ENCODE data around the gene MMEL1.
"Not testable (repeated sequence)": the region's sequence is repeated elsewhere in the genome, so short reads cannot be mapped to it uniquely, and the experiment has no call there.

The MMEL1 gene

DNA sequence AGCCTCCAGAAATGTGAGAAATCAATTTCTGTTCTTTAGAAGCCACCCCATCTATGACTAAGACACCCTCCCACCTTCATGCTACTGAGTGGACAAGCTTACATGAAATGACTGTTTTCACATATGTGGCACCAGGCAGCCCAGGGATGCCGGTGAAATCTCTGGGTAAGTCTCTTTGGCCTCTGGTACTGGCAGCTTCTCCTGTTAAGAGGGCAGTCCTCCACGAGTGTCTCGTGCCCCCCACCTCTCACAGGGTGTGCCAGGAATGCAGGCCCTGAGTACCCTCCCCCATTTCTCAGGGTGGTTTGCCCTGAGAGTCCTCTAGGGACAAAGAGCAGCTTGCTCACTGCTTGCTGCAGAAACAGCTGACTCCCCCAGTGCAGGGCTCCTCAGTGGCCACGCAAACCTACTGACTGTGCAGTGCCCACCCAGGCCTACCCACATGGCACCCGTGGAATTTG lies 49.5 kb downstream of the MMEL1 start:
- peaks cover 9% of the 10 kb centered on the region for H3K4me1 ChIP-seq (ENCODE audit: low read depth, poor library complexity, severe bottlenecking)
- H3K4me3 ChIP-seq (IDR thresholded peaks at IDR 0.05; ENCODE audit: insufficient read depth, low read depth, low read length): no peak overlapping the region
- no peak overlapping the region for H3K4me2 ChIP-seq
- no peak overlapping the region for H2AFZ ChIP-seq (ENCODE audit: low read depth)
- H3K27ac ChIP-seq: no peak overlapping the region
- peaks cover 56% of the 10 kb centered on the region for H3K27me3 ChIP-seq (ENCODE audit: insufficient read depth, low read depth)
- TF ChIP-seq, protein P1, sequence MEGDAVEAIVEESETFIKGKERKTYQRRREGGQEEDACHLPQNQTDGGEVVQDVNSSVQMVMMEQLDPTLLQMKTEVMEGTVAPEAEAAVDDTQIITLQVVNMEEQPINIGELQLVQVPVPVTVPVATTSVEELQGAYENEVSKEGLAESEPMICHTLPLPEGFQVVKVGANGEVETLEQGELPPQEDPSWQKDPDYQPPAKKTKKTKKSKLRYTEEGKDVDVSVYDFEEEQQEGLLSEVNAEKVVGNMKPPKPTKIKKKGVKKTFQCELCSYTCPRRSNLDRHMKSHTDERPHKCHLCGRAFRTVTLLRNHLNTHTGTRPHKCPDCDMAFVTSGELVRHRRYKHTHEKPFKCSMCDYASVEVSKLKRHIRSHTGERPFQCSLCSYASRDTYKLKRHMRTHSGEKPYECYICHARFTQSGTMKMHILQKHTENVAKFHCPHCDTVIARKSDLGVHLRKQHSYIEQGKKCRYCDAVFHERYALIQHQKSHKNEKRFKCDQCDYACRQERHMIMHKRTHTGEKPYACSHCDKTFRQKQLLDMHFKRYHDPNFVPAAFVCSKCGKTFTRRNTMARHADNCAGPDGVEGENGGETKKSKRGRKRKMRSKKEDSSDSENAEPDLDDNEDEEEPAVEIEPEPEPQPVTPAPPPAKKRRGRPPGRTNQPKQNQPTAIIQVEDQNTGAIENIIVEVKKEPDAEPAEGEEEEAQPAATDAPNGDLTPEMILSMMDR (conservative IDR thresholded peaks at IDR 0.05; ENCODE audit: low read depth, low read length): no peak
- H3K36me3 ChIP-seq (ENCODE audit: insufficient read depth): no peaks in the 10 kb centered on the region
- no peaks in the 10 kb centered on the region for H3K79me2 ChIP-seq (ENCODE audit: insufficient read depth, low read depth)
- no peak overlapping the region for H3K9ac ChIP-seq
- H4K20me1 ChIP-seq (ENCODE audit: insufficient read depth): no peaks in the 10 kb centered on the region

DNA sequence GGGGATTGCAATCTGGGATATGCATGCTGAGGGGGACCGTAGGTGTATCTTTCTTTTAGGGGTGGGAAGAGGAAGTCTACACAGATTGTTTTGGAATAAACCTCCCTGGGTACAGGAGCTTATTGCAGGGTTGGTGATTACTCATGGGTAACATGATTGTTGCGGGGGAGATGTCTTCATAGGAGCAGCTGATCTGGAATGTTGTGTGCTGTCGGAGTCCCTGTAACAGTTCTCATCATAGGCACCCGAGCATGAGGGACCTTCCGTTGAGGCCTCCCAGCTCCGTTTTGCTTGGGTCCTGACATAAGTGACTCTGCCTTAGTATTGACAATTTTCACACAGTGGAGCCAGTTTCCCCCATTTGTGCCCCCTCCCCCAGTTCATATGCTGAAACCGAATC lies 50.4 kb downstream of the MMEL1 start:
- no peaks in the 10 kb centered on the region for H4K20me1 ChIP-seq (ENCODE audit: insufficient read depth)
- peaks cover 9% of the 10 kb centered on the region for H3K4me1 ChIP-seq (ENCODE audit: low read depth, poor library complexity, severe bottlenecking)
- TF ChIP-seq, protein P1 (conservative IDR thresholded peaks at IDR 0.05; ENCODE audit: low read depth, low read length): no peak
- H3K27ac ChIP-seq: no peak overlapping the region
- H3K79me2 ChIP-seq (ENCODE audit: insufficient read depth, low read depth): no peaks in the 10 kb centered on the region
- H2AFZ ChIP-seq (ENCODE audit: low read depth): no peak overlapping the region
- peaks cover 59% of the 10 kb centered on the region for H3K27me3 ChIP-seq (ENCODE audit: insufficient read depth, low read depth)
- H3K4me3 ChIP-seq (IDR thresholded peaks at IDR 0.05; ENCODE audit: insufficient read depth, low read depth, low read length): no peak overlapping the region
- no peak overlapping the region for H3K4me2 ChIP-seq
- no peaks in the 10 kb centered on the region for H3K36me3 ChIP-seq (ENCODE audit: insufficient read depth)
- H3K9ac ChIP-seq: no peak overlapping the region

DNA sequence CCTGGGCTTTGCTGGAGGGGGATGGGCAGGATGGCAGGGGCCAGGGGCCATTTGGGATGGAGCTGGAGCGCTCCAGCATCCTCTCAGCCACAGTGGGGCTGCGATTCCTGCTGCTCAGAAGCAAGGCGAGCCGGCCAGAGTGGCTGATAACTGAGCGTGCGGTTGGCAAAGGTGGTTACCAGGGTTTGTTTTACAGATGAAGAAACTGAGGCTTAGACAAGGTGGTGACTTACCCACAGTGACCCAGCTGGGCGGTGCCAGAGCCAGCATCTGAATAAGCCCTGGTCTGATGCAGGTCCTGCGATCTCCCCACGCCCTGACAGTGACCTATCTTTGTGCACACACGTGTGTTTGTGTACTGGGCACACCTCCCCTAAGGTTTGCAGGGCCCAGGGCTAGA lies 52.1 kb downstream of the MMEL1 start:
- Histone ChIP-seq H3K4me2 (no peak overlapping the region), H3K27ac (no peak overlapping the region), H3K9ac (no peak overlapping the region), H3K79me2 (ENCODE audit: insufficient read depth, low read depth) (no peaks in the 10 kb centered on the region), H3K36me3 (ENCODE audit: insufficient read depth) (no peaks in the 10 kb centered on the region), H3K27me3 (ENCODE audit: insufficient read depth, low read depth) (peaks cover 73% of the 10 kb centered on the region), H2AFZ (ENCODE audit: low read depth) (no peak overlapping the region), H4K20me1 (ENCODE audit: insufficient read depth) (no peaks in the 10 kb centered on the region), H3K4me3 (IDR thresholded peaks at IDR 0.05; ENCODE audit: insufficient read depth, low read depth, low read length) (no peak overlapping the region), H3K4me1 (ENCODE audit: low read depth, poor library complexity, severe bottlenecking) (peaks cover 9% of the 10 kb centered on the region)
- TF ChIP-seq, protein P1 (conservative IDR thresholded peaks at IDR 0.05; ENCODE audit: low read depth, low read length): no peak

DNA sequence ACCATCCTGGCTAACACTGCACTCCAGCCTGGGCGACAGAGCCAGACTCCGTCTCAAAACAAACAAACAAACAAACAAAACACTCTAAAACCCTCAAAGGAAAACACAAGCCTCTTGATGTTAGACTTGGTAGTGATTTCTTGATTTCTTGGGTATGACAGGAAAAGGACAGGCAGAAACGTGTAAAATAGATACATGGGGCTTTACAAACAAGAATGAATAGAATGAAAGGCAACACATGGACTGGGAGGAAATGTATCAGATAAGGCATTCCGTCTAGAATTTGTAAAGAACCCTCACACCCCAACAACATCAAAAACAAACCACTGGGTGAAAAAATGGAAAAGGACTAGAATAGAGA lies 54.1 kb downstream of the MMEL1 start:
- no peaks in the 10 kb centered on the region for H3K79me2 ChIP-seq (ENCODE audit: insufficient read depth, low read depth)
- H3K4me1 ChIP-seq (ENCODE audit: low read depth, poor library complexity, severe bottlenecking): no peaks in the 10 kb centered on the region
- H3K27me3 ChIP-seq (ENCODE audit: insufficient read depth, low read depth): peaks cover 91% of the 10 kb centered on the region
- H4K20me1 ChIP-seq (ENCODE audit: insufficient read depth): no peaks in the 10 kb centered on the region
- H2AFZ ChIP-seq (ENCODE audit: low read depth): no peak overlapping the region
- no peak overlapping the region for H3K9ac ChIP-seq
- H3K4me3 ChIP-seq (IDR thresholded peaks at IDR 0.05; ENCODE audit: insufficient read depth, low read depth, low read length): no peak overlapping the region
- H3K27ac ChIP-seq: no peak overlapping the region
- TF ChIP-seq, protein P1 (conservative IDR thresholded peaks at IDR 0.05; ENCODE audit: low read depth, low read length): no peak
- no peaks in the 10 kb centered on the region for H3K36me3 ChIP-seq (ENCODE audit: insufficient read depth)
- H3K4me2 ChIP-seq: no peak overlapping the region

DNA sequence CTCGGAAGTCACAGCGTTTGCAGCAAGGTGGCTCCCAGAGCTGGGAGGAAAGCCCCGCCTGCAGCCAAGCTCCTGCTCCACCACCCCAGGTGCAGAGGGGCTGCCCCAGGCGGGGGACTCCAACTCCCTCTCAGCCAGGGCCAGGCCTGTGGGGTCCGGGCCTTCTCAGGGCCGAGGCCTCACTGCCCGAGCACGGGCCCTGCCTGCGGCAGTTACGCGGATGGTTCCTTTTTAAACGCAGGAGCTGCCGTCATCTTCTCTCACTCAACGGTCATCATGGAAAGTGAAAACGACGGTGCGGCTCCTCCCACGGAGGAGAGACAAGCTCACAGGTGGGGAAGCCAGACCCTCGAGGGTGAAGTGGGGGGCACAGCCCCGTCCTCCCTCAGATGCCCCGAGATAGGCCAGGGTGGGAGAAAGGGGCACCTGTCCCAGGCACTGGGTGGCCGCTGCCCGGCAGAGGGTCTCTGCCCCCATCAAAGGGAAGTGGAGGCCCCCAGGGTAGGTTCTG lies 55.2 kb downstream of the MMEL1 start:
- not testable (repeated sequence) for H3K9ac ChIP-seq, H3K27ac ChIP-seq

More for the DNA sequence above, 55.2 kb downstream of the MMEL1 start:
- H3K4me1 ChIP-seq (ENCODE audit: low read depth, poor library complexity, severe bottlenecking); H3K4me2 ChIP-seq; H3K79me2 ChIP-seq (ENCODE audit: insufficient read depth, low read depth); H4K20me1 ChIP-seq (ENCODE audit: insufficient read depth); H3K4me3 ChIP-seq (IDR thresholded peaks at IDR 0.05; ENCODE audit: insufficient read depth, low read depth, low read length); H2AFZ ChIP-seq (ENCODE audit: low read depth); H3K36me3 ChIP-seq (ENCODE audit: insufficient read depth): not testable (repeated sequence)
- peaks cover 96% of the 10 kb centered on the region for H3K27me3 ChIP-seq (ENCODE audit: insufficient read depth, low read depth)
